BJ (cell line): ENCODE measurements around the gene MRM2. TPM values are rescaled to one million over a fixed set of nuclear protein-coding genes. Genes with fewer than 3 reads are reported as not detected.

Source experiments
- CTCF ChIA-PET: fragments of 350-600 bp; formaldehyde crosslinking; extraction: SDS; loops from one replicate; lab custom pipeline; 2021; ENCODE audit warnings: antibody characterized with exemption, inconsistent platforms; lab: Yijun Ruan, JAX
- POLR2A ChIA-PET: fragments of 300-600 bp; sonication (Branson Sonifier 250); formaldehyde crosslinking; extraction: SDS; loops from one replicate; lab custom pipeline; 2021; ENCODE audit warnings: antibody characterized with exemption; lab: Charles Lee
- DNase-seq: peaks from one replicate; pipeline ENCODE4 v3.0.0-alpha.2; 2011; ENCODE audit warnings: low read depth
- H3K27me3 ChIP-seq: 2 replicates; pipeline ENCODE4 v1.6.0; 2011; ENCODE audit warnings: low read length; ENCODE audit not compliant: control insufficient read depth, insufficient read depth
- H3K36me3 ChIP-seq: 2 replicates; pipeline ENCODE4 v1.5.1; 2011; ENCODE audit warnings: low read length; ENCODE audit not compliant: control insufficient read depth, insufficient read depth
- H3K4me3 ChIP-seq: 2 replicates; pipeline ENCODE4 v1.5.1; 2011; ENCODE audit warnings: low read depth, mild to moderate bottlenecking, control low read depth, low read length
- CTCF ChIP-seq: IDR thresholded peaks from 2 replicates; pipeline ENCODE4 v1.5.1; 2011; ENCODE audit warnings: low read depth, mild to moderate bottlenecking, control low read depth, inconsistent platforms, low read length, moderate library complexity; ENCODE audit not compliant: insufficient read depth
- polyA plus RNA-seq: library from polyadenylated mRNA; depleted of rRNA; stranded (reverse); fragments of >200 nt; gene quantifications from 2 replicates; pipeline ENCODE4 v1.2.3, GENCODE V29; 2011

MRM2 gene
- polyA plus RNA-seq, 1 experiment: 27.3 TPM

- Histone ChIP-seq H3K36me3 (peaks cover 43% of the 10 kb centered on the region), H3K4me3 (no peak overlapping the region), H3K27me3 (no peaks in the 10 kb centered on the region)
- CTCF ChIA-PET: no interaction called here
- TF ChIP-seq CTCF: no peak
- POLR2A ChIA-PET: no interaction called here
- DNase-seq: no peak
These were observed 21.5 kb downstream of the MRM2 start for GRCh38 chr7:2220506-2220905.

- POLR2A ChIA-PET: no interaction called here
- Histone ChIP-seq H3K36me3 (peaks cover 39% of the 10 kb centered on the region), H3K27me3 (no peaks in the 10 kb centered on the region), H3K4me3 (no peak overlapping the region)
- DNase-seq: no peak
- CTCF ChIA-PET: no interaction called here
- TF ChIP-seq CTCF: no peak
These were observed 22.0 kb downstream of the MRM2 start for GRCh38 chr7:2220030-2220429.

GRCh38 chr7:2219606-2220005 is 22.4 kb downstream of the MRM2 start:
- DNase-seq: no peak
- H3K27me3 ChIP-seq: no peaks in the 10 kb centered on the region
- no peak for TF ChIP-seq CTCF
- POLR2A ChIA-PET: no interaction called here
- peaks cover 38% of the 10 kb centered on the region for H3K36me3 ChIP-seq
- CTCF ChIA-PET: no interaction called here
- no peak overlapping the region for H3K4me3 ChIP-seq

- CTCF ChIA-PET: no interaction called here
- H3K36me3 ChIP-seq: peaks cover 41% of the 10 kb centered on the region
- POLR2A ChIA-PET: no interaction called here
These were observed 22.9 kb downstream of the MRM2 start for GRCh38 chr7:2219136-2219535.

GRCh38 chr7:2218444-2218785 is 23.6 kb downstream of the MRM2 start:
- CTCF ChIA-PET: no interaction called here
- TF ChIP-seq CTCF: no peak
- Histone ChIP-seq H3K27me3 (no peaks in the 10 kb centered on the region), H3K4me3 (no peak overlapping the region), H3K36me3 (peaks cover 41% of the 10 kb centered on the region)
- DNase-seq: no peak
- POLR2A ChIA-PET: no interaction called here

More at GRCh38 chr7:2219136-2219535, 22.9 kb downstream of the MRM2 start:
- DNase-seq: no peak
- TF ChIP-seq CTCF: no peak
- H3K27me3 ChIP-seq: no peaks in the 10 kb centered on the region
- no peak overlapping the region for H3K4me3 ChIP-seq
